Ectodermal cell (in vitro differentiated cells): ENCODE results near the gene ITPA.
A peak's percentile ranks its signal among the peaks of the same experiment; 100 is the strongest.

Source experiments
- H3K27ac ChIP-seq: 2 replicates; pipeline ENCODE4 v1.7.0; 2013; ENCODE audit warnings: mild to moderate bottlenecking, low read depth, low read length; ENCODE audit not compliant: insufficient read depth, poor library complexity, severe bottlenecking
- H3K27me3 ChIP-seq: 2 replicates; pipeline ENCODE4 v1.7.0; 2013; ENCODE audit warnings: mild to moderate bottlenecking, low read length; ENCODE audit not compliant: insufficient read depth, control insufficient read depth, poor library complexity, severe bottlenecking
- H3K36me3 ChIP-seq: one replicate; pipeline ENCODE4 v1.7.0; 2013; ENCODE audit warnings: low read length; ENCODE audit not compliant: control insufficient read depth, insufficient read depth
- H3K4me1 ChIP-seq: one replicate; pipeline ENCODE4 v1.7.0; 2013; ENCODE audit warnings: low read length; ENCODE audit not compliant: control insufficient read depth, insufficient read depth
- H3K4me3 ChIP-seq: 2 replicates; pipeline ENCODE4 v1.7.0; 2013; ENCODE audit warnings: low read depth, low read length, control low read depth; ENCODE audit not compliant: insufficient read depth
- H3K9me3 ChIP-seq: 2 replicates; pipeline ENCODE4 v1.7.0; 2013; ENCODE audit warnings: mild to moderate bottlenecking, low read length, moderate library complexity; ENCODE audit not compliant: control insufficient read depth
- WGBS, 2 experiments: methylation state at CpG; one replicate each; pipeline ENCODE4 v1.1.7; 2013; ENCODE audit warnings: missing lambda C conversion rate in 2 of 2; 5-methylcytosine and 5-hydroxymethylcytosine counted together

The ITPA gene

DNA sequence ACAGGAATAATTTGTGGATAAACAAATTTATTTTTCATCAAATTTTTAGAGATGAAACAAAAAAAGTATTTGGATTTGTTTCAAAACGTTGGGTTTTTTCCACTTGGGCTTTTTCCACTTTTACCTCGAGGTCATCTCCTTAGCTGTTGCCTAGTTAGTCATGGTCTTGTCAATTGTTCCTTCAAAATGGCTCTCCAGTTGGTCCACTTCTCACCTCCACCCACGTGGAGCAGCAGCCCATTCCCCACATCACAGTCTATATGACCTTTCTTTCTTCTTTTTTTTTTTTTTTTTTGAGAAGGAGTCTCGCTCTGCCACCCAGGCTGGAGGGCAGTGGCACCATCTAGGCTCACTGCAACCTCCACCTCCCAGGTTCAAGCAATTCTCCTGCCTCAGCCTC lies 36.4 kb downstream of the ITPA start:
- Histone ChIP-seq H3K36me3 (no peaks in the 10 kb centered on the region), H3K4me1 (peaks cover 7% of the 10 kb centered on the region), H3K9me3 (no peaks in the 10 kb centered on the region), H3K27me3 (peaks cover 60% of the 10 kb centered on the region), H3K27ac (no peak overlapping the region), H3K4me3 (no peak overlapping the region)
- 57 to 65% methylated on average over 4 of the region's 4 CpGs for WGBS, 2 experiments

DNA sequence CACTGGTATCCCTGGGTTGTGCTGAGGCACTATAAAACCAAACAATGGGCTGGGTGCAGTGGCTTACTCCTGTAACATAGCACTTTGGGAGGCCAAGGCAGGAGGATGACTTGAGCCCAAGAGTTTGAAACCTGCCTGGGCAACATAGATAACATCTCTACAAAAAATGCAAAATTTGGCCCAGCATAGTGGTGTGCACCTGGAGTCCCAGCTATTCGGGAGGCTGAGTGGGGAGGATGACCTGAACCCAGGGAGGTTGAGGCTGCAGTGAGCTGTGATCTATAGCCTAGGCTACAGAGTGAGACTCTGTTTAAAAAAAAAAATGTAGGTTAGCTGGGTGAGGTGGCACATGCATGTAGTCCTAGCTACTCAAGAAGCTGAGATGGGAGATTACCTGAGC lies 37.4 kb downstream of the ITPA start:
- Histone ChIP-seq H3K27ac (no peak overlapping the region), H3K36me3 (no peaks in the 10 kb centered on the region), H3K27me3 (peaks cover 50% of the 10 kb centered on the region), H3K4me1 (peaks cover 7% of the 10 kb centered on the region), H3K4me3 (no peak overlapping the region), H3K9me3 (no peaks in the 10 kb centered on the region)
- 96 to 97% methylated on average over 1 of the region's 1 CpG for WGBS, 2 experiments

DNA sequence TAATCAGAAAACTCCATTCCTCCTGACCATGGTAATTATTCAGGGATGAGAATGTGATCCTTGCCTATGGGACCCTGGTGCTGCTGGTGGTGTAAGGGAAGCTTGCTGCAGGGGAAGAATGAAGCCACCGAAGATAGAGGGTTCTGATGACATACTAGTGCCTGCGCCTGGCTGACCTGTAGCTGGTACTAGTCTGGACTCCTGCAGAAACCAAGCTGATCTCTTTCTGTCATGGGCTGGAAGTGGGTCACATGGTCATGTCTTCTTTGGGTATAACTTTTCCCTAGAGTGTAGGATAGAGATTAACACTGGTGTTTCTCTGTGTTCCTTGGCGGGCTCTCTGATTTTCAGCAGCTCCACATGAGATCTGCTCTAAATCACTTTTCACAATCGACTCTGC lies 38.3 kb downstream of the ITPA start:
- WGBS, 2 experiments, result 81 to 82% methylated on average over 4 of the region's 4 CpGs
- Histone ChIP-seq H3K27ac (no peak overlapping the region), H3K4me3 (no peak overlapping the region), H3K27me3 (peaks cover 41% of the 10 kb centered on the region), H3K36me3 (no peaks in the 10 kb centered on the region), H3K4me1 (peaks cover 7% of the 10 kb centered on the region), H3K9me3 (no peaks in the 10 kb centered on the region)

DNA sequence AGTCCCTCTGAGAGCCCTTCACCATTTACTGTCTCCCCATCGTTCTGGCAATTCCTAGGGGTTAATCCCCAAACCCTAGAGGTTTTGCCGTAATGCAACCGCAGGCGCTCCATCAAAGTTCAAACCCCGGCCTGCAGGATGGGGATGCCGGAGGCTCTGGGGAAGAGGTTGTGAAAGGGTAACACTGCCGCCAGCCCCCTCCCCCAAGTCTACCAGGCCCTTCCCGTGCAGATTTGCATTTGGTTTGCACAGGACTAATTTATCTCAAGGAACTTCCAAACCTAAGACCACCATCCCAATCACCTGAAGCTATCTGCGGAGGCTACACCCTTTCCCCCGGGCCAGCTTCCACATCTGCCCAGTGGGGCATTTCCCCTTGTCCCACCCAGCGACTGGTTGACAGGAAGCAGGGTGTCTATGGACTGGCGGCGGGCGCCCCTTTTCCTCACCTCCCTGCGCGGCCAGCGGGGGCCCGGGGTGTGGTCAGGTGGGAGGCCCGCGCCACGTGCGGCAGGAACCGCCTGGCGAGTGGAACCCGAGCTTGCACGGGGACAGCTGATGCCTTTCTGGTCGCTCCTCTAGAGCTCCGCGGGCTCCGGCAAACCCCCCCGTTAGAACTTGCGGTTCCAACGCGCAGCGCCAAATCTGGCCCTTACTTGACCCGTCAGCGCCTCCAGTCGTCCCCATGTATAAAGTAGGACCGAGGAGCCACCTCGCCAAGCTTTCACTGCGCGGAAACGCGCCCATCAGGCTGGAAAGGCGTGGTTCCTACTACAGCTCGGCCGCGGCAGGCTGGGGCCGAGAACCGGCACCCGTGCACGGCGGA lies 39.1 kb downstream of the ITPA start:
- 12% methylated on average over 53 of the region's 53 CpGs for WGBS, 2 experiments
- Histone ChIP-seq H3K27me3 (peaks cover 40% of the 10 kb centered on the region), H3K27ac (no peak overlapping the region), H3K36me3 (no peaks in the 10 kb centered on the region), H3K4me3 (peak overlapping the region; percentile 23), H3K4me1 (peaks cover 7% of the 10 kb centered on the region), H3K9me3 (no peaks in the 10 kb centered on the region)

DNA sequence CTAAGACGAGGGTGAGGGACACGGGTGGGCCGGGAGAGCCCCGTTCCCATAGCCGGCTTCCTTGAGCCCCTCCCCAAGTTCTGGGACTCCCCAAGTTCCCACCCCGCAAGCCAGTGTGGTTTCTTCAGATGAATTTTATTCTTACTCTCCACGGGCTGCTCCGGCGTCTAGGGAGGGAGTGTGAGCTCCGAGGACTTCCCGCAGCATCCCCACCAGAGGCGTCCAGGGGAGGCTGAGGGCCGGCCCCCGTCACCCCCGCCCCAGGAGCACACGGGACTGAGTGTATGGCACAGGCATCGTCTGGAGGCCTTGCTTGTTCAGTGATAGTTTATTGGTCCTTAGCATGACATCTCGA lies 39.7 kb downstream of the ITPA start:
- no peaks in the 10 kb centered on the region for H3K36me3 ChIP-seq
- WGBS, 2 experiments, result 16 to 19% methylated on average over 17 of the region's 18 CpGs
- no peaks in the 10 kb centered on the region for H3K9me3 ChIP-seq
- H3K27ac ChIP-seq, result no peak overlapping the region
- H3K4me1 ChIP-seq, result peaks cover 7% of the 10 kb centered on the region
- H3K4me3 ChIP-seq, result peak overlapping the region; percentile 23
- H3K27me3 ChIP-seq, result peaks cover 40% of the 10 kb centered on the region

DNA sequence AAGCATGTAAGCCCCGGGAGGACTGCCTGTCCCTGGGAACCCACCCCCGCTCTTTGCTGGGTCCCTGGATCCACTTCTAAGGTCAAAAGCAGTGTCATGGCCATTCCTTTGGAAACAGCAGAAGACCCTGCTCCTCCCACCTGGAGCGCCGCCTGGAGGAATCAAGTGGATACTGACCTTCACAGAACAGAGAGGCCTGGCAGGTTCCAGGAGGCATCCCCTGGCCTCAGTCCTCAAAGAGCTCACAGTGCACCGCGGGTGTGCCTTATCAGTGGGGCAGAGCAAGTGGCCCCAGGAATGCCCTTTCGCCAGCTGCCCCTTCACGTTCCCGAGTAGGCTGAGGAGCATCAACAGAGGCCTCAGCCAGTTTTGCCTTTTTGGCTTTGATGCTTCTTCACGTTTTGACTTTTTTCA lies 40.8 kb downstream of the ITPA start:
- H3K4me3 ChIP-seq, result no peak overlapping the region
- no peaks in the 10 kb centered on the region for H3K36me3 ChIP-seq
- H3K27ac ChIP-seq, result no peak overlapping the region
- peaks cover 7% of the 10 kb centered on the region for H3K4me1 ChIP-seq
- WGBS, 2 experiments, result 31 to 32% methylated on average over 10 of the region's 10 CpGs
- no peaks in the 10 kb centered on the region for H3K9me3 ChIP-seq
- H3K27me3 ChIP-seq, result peaks cover 38% of the 10 kb centered on the region

DNA sequence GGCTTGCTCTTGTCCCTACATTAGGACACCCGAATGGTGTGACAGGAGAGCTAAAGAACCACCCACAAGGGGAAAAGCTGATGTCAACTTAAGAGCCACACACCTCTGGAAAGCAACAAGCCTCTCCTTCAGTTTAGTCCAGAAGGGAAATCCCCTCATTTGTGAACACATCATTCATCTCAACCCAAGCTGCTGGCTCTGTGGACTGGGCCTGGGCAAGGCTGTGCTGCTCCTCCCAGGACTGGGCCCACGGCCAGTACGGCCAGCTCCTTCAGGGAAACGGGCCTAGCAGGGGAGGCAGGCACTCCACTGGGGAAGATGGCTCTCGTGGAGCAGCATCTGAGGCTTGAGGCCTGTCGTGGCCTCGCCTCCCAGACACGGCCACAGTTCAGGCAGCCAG lies 42.5 kb downstream of the ITPA start:
- WGBS, 2 experiments, result 93 to 94% methylated on average over 8 of the region's 8 CpGs
- peaks cover 7% of the 10 kb centered on the region for H3K4me1 ChIP-seq
- H3K36me3 ChIP-seq, result peaks cover 4% of the 10 kb centered on the region

DNA sequence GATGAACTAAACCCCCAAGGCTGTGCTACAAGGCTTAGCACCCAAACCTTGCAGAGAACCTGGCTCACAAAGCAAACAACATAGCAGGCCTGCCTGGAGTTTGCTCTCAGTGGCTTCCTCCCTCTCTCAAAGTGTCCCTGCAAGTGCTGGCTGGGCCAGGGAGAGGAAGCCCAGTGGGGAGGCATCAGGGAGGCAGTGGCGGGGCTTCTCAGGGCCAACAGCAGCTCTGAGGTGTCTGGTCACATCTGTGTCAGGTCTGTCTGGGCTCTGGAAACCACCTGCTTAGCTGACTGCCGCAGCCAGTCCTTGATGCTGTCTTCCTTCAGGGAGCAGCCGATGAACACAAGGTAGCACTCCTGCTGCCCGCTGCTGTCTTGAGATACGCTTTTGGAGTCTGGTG lies 46.4 kb downstream of the ITPA start:
- Histone ChIP-seq H3K4me1 (no peaks in the 10 kb centered on the region), H3K27me3 (no peaks in the 10 kb centered on the region), H3K36me3 (peaks cover 4% of the 10 kb centered on the region), H3K9me3 (no peaks in the 10 kb centered on the region), H3K4me3 (no peak overlapping the region), H3K27ac (no peak overlapping the region)
- 94 to 98% methylated on average over 5 of the region's 5 CpGs for WGBS, 2 experiments

More for the DNA sequence above, 42.5 kb downstream of the ITPA start:
- no peak overlapping the region for H3K27ac ChIP-seq
- no peaks in the 10 kb centered on the region for H3K9me3 ChIP-seq
- no peak overlapping the region for H3K4me3 ChIP-seq
- peaks cover 35% of the 10 kb centered on the region for H3K27me3 ChIP-seq

DNA sequence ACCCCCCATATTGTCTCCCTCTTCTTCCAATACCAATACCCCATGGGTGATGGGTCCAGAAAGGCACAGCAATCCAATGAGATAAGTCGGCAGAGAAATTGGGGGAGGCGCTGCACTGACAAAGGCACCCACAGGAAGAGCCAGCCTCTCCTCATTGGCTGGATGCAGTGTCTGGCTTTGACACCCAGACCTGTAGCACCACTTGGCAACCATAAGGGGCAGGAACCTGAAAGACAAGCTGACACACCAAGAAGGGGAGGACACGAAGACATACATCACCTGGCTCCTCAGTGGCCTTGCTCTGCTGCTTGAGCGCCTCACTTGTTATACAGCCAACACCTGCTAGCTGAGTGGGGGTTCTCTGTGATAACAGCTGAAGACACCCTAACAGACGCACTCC lies 49.1 kb downstream of the ITPA start:
- WGBS, 2 experiments, result 92 to 94% methylated on average over 5 of the region's 5 CpGs
- no peaks in the 10 kb centered on the region for H3K27me3 ChIP-seq
- no peaks in the 10 kb centered on the region for H3K4me1 ChIP-seq
- H3K36me3 ChIP-seq, result peaks cover 4% of the 10 kb centered on the region
- H3K4me3 ChIP-seq, result no peak overlapping the region
- H3K27ac ChIP-seq, result no peak overlapping the region
- H3K9me3 ChIP-seq, result no peaks in the 10 kb centered on the region

DNA sequence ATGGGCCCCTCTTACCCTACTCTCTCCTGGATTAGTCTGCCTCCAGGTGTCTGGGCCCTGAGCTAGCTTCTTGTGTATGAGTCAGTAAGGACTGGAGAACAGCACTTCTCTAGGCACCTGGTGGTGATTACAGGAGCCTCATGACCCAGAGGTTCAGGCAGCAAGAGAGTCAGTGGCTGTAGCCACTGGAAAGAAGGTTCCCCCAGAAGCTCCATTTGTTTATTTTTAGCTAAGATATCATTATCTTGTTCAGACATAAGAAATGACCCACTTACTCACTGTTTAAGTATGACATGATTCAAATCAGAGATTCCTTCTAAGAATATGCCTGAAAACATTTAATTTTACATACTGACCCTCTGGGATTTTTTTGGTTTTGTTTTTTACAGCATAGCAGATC lies 53.3 kb downstream of the ITPA start:
- Histone ChIP-seq H3K36me3 (no peaks in the 10 kb centered on the region), H3K4me3 (no peak overlapping the region), H3K4me1 (no peaks in the 10 kb centered on the region), H3K27me3 (no peaks in the 10 kb centered on the region), H3K27ac (no peak overlapping the region), H3K9me3 (no peaks in the 10 kb centered on the region)
